ENCODE measurements around the gene CCDC106. TPM values are rescaled to one million over a fixed set of nuclear protein-coding genes. Genes with fewer than 3 reads are reported as not detected.
A peak's percentile ranks its signal among the peaks of the same experiment; 100 is the strongest.

CCDC106 gene
- total RNA-seq, 1 experiment from 2014 or later: 21.1 TPM

DNA sequence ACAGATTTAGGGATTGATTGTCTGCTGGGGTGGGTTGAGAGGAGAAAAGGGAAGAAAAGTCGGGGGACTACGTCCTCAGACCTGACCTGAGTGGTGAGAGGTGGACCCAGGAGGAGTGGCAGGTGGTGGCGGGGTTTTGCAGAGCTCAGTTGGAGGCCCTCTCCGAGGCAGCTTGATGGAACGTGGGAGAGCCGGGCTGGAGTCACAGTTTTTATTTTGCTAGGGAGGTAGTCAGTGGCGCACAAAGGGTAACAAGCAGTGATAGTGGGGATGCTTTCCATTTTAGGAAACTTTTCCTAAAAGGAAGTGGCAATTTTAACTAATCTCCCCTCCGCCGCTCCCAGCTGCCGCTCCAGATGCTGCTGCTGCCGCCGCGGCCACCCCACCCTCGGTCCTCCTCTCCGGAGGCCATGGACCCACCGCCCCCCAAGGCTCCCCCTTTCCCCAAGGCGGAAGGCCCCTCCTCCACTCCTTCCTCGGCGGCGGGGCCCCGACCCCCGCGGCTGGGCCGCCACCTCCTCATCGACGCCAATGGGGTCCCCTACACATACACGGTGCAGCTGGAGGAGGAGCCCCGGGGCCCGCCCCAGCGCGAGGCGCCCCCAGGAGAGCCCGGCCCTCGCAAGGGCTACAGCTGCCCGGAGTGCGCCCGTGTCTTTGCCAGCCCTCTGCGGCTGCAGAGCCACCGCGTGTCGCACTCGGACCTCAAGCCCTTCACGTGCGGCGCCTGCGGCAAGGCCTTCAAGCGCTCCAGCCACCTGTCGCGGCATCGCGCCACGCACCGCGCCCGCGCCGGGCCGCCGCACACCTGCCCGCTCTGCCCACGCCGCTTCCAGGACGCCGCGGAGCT, 5.6 kb upstream of the CCDC106 start (continued):
- no peak for TF ChIP-seq PREB (CRISPR knock-in tag; IDR thresholded peaks at IDR 0.05; ENCODE audit: borderline replicate concordance)
- no peak for TF ChIP-seq NR1H2 (CRISPR knock-in tag; IDR thresholded peaks at IDR 0.05)
- no peak for TF ChIP-seq SOX15 (CRISPR knock-in tag; IDR thresholded peaks at IDR 0.05)
- TF ChIP-seq NFE2L1 (CRISPR knock-in tag; IDR thresholded peaks at IDR 0.05): no peak; the same call in 1 of the 2 replicates
- TF ChIP-seq NFATC4 (CRISPR knock-in tag; IDR thresholded peaks at IDR 0.05): peak; percentile 16; the same call in 1 of the 2 replicates
- no peak for TF ChIP-seq CREB1 (CRISPR knock-in tag; IDR thresholded peaks at IDR 0.05)
- no peak for TF ChIP-seq ZNF317 (CRISPR knock-in tag; IDR thresholded peaks at IDR 0.05; ENCODE audit: borderline replicate concordance, low read depth)
- TF ChIP-seq FOXJ3 (CRISPR knock-in tag; IDR thresholded peaks at IDR 0.05; ENCODE audit: borderline replicate concordance): no peak
- TF ChIP-seq ATF2 (CRISPR knock-in tag; IDR thresholded peaks at IDR 0.05; ENCODE audit: borderline replicate concordance, low read depth): no peak
- TF ChIP-seq AR (CRISPR knock-in tag; IDR thresholded peaks at IDR 0.05): no peak
- no peak for TF ChIP-seq SMAD3 (CRISPR knock-in tag; IDR thresholded peaks at IDR 0.05; ENCODE audit: borderline replicate concordance)
- 0 out of 2 replicates have a peak, but pooled peaks have one; percentile 14 for TF ChIP-seq IRF1 (CRISPR knock-in tag; IDR thresholded peaks at IDR 0.05)
- no peak for TF ChIP-seq ATF3 (CRISPR knock-in tag; conservative IDR thresholded peaks at IDR 0.05)
- TF ChIP-seq MYBL2 (CRISPR knock-in tag; IDR thresholded peaks at IDR 0.05): no peak
- no peak for TF ChIP-seq JAZF1 (CRISPR knock-in tag; IDR thresholded peaks at IDR 0.05)
- no peak for TF ChIP-seq SMAD4 (CRISPR knock-in tag; IDR thresholded peaks at IDR 0.05)
- TF ChIP-seq USF2 (CRISPR knock-in tag; IDR thresholded peaks at IDR 0.05): 0 out of 2 replicates have a peak, but pooled peaks have one; percentile 6
- TF ChIP-seq RORB (CRISPR knock-in tag; IDR thresholded peaks at IDR 0.05): no peak
- no peak for TF ChIP-seq KAT7 (CRISPR knock-in tag; IDR thresholded peaks at IDR 0.05; ENCODE audit: borderline replicate concordance)
- 0 out of 2 replicates have a peak, but pooled peaks have one; percentile 22 for TF ChIP-seq E2F1 (CRISPR knock-in tag; IDR thresholded peaks at IDR 0.05)
- TF ChIP-seq AFF4 (CRISPR knock-in tag; IDR thresholded peaks at IDR 0.05; ENCODE audit: borderline replicate concordance): no peak
- TF ChIP-seq, protein P1, sequence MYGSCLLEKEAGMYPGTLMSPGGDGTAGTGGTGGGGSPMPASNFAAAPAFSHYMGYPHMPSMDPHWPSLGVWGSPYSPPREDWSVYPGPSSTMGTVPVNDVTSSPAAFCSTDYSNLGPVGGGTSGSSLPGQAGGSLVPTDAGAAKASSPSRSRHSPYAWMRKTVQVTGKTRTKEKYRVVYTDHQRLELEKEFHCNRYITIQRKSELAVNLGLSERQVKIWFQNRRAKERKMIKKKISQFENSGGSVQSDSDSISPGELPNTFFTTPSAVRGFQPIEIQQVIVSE (CRISPR knock-in tag; IDR thresholded peaks at IDR 0.05; ENCODE audit: borderline replicate concordance): no peak

Data from WTC11 (cell line).